H54 (cell line): ENCODE data around the gene ABCC4.

Experiments
- DNase-seq: peaks from one replicate; pipeline ENCODE4 v3.0.0; 2011; ENCODE audit warnings: low spot score, mixed read lengths; ENCODE audit not compliant: insufficient read length
- FAIRE-seq: peaks from 3 replicates; lab custom pipeline; 2011; peaks lifted over from hg19 to GRCh38; lab: Jason Lieb, UNC
- POLR2A ChIP-seq: IDR thresholded peaks from 2 replicates; pipeline ENCODE4 v1.6.1; 2011; ENCODE audit warnings: low read depth, mild to moderate bottlenecking, low read length

Gene ABCC4

GRCh38 chr13:94997126-94997525 is 304.1 kb downstream of the ABCC4 start:
- FAIRE-seq (no peak), DNase-seq (no peak)
- no peak for TF ChIP-seq POLR2A

GRCh38 chr13:94996445-94996844 is 304.8 kb downstream of the ABCC4 start:
- TF ChIP-seq POLR2A, result no peak
- DNase-seq (no peak), FAIRE-seq (no peak)

GRCh38 chr13:94994506-94994905 is 306.7 kb downstream of the ABCC4 start:
- DNase-seq (no peak), FAIRE-seq (no peak)
- no peak for TF ChIP-seq POLR2A

- TF ChIP-seq POLR2A, result no peak
- no peak for DNase-seq
- no peak for FAIRE-seq
These were observed 307.6 kb downstream of the ABCC4 start for GRCh38 chr13:94993616-94994015.

GRCh38 chr13:94992036-94992960 is 309.0 kb downstream of the ABCC4 start:
- no peak for TF ChIP-seq POLR2A
- FAIRE-seq (no peak), DNase-seq (no peak)

- TF ChIP-seq POLR2A, result no peak
These were observed 312.6 kb downstream of the ABCC4 start for GRCh38 chr13:94988654-94989053.

GRCh38 chr13:94987869-94988268 is 313.4 kb downstream of the ABCC4 start:
- no peak for DNase-seq
- no peak for TF ChIP-seq POLR2A
- FAIRE-seq, result peak; percentile 45

More at GRCh38 chr13:94988654-94989053, 312.6 kb downstream of the ABCC4 start:
- DNase-seq (no peak), FAIRE-seq (peak; percentile 65)

- TF ChIP-seq POLR2A, result no peak
- no peak for FAIRE-seq
- DNase-seq, result no peak
These were observed 314.2 kb downstream of the ABCC4 start for GRCh38 chr13:94987081-94987480.

- TF ChIP-seq POLR2A, result no peak
- DNase-seq, result no peak
- no peak for FAIRE-seq
These were observed 316.3 kb downstream of the ABCC4 start for GRCh38 chr13:94984958-94985357.

GRCh38 chr13:94978516-94978915 is 322.7 kb downstream of the ABCC4 start:
- TF ChIP-seq POLR2A, result no peak
- DNase-seq (no peak), FAIRE-seq (peak; percentile 30)

- no peak for TF ChIP-seq POLR2A
- DNase-seq (no peak), FAIRE-seq (no peak)
These were observed 327.0 kb downstream of the ABCC4 start for GRCh38 chr13:94974015-94974951.

GRCh38 chr13:94972262-94972661 is 329.0 kb downstream of the ABCC4 start:
- no peak for FAIRE-seq
- no peak for DNase-seq
- no peak for TF ChIP-seq POLR2A
